Measurements from ENCODE around the gene PRKN. TPM values are rescaled to one million over a fixed set of nuclear protein-coding genes. Genes with fewer than 3 reads are reported as not detected.

The PRKN gene
- total RNA-seq, 4 donors from 2014 or later = 6.3 to 11.9 (median 9.5) TPM

GRCh38 chr6:161647234-161647633, 1080.3 kb downstream of the PRKN start:
- intact Hi-C loops (cut with DNase I; ENCODE audit: low total_unique reads) = no loop called here
- no peak overlapping the region for H3K4me3 ChIP-seq (ENCODE audit: low read depth, poor library complexity, severe bottlenecking)
- no peak for DNase-seq (ENCODE audit: low spot score in 2 of 2)
- TF ChIP-seq POLR2A (IDR thresholded peaks at IDR 0.05) (no peak), CTCF (IDR thresholded peaks at IDR 0.05) (no peak)
- WGBS, 2 donors = 67 to 72% methylated on average over 4 of the region's 4 CpGs

- H3K4me3 ChIP-seq (ENCODE audit: low read depth, poor library complexity, severe bottlenecking) = no peak overlapping the region
- WGBS, 2 donors = 62 to 77% methylated on average over 7 of the region's 7 CpGs
- TF ChIP-seq POLR2A (IDR thresholded peaks at IDR 0.05) (no peak), CTCF (IDR thresholded peaks at IDR 0.05) (no peak)
- no peak for DNase-seq (ENCODE audit: low spot score in 2 of 2)
- intact Hi-C loops (cut with DNase I; ENCODE audit: low total_unique reads) = no loop called here
Observed at GRCh38 chr6:161644521-161644920, 1083.0 kb downstream of the PRKN start.

- no peak overlapping the region for H3K4me3 ChIP-seq (ENCODE audit: low read depth, poor library complexity, severe bottlenecking)
- TF ChIP-seq POLR2A (IDR thresholded peaks at IDR 0.05) = no peak
- TF ChIP-seq CTCF (IDR thresholded peaks at IDR 0.05) = no peak
- 85 to 94% methylated on average over 1 of the region's 1 CpG for WGBS, 2 donors
- intact Hi-C loops (cut with DNase I; ENCODE audit: low total_unique reads) = no loop called here
- no peak for DNase-seq (ENCODE audit: low spot score in 2 of 2)
Observed at GRCh38 chr6:161641175-161641574, 1086.4 kb downstream of the PRKN start.

- H3K4me3 ChIP-seq (ENCODE audit: low read depth, poor library complexity, severe bottlenecking) = no peak overlapping the region
- no peak for TF ChIP-seq POLR2A (IDR thresholded peaks at IDR 0.05)
- TF ChIP-seq CTCF (IDR thresholded peaks at IDR 0.05) = no peak
- no peak for DNase-seq (ENCODE audit: low spot score in 2 of 2)
- intact Hi-C loops (cut with DNase I; ENCODE audit: low total_unique reads) = no loop called here
- 70 to 77% methylated on average over 2 of the region's 2 CpGs for WGBS, 2 donors
Observed at GRCh38 chr6:161639772-161640171, 1087.8 kb downstream of the PRKN start.

GRCh38 chr6:161637658-161638057, 1089.9 kb downstream of the PRKN start:
- WGBS, 2 donors = 70 to 72% methylated on average over 1 of the region's 1 CpG
- intact Hi-C loops (cut with DNase I; ENCODE audit: low total_unique reads) = no loop called here
- no peak for DNase-seq (ENCODE audit: low spot score in 2 of 2)
- TF ChIP-seq CTCF (IDR thresholded peaks at IDR 0.05) (no peak), POLR2A (IDR thresholded peaks at IDR 0.05) (no peak)
- no peak overlapping the region for H3K4me3 ChIP-seq (ENCODE audit: low read depth, poor library complexity, severe bottlenecking)

- 92 to 96% methylated on average over 6 of the region's 6 CpGs for WGBS, 2 donors
Observed at GRCh38 chr6:161636882-161637430, 1090.6 kb downstream of the PRKN start.

More at GRCh38 chr6:161636882-161637430, 1090.6 kb downstream of the PRKN start:
- intact Hi-C loops (cut with DNase I; ENCODE audit: low total_unique reads) = no loop called here
- DNase-seq (ENCODE audit: low spot score in 2 of 2) = no peak
- TF ChIP-seq POLR2A (IDR thresholded peaks at IDR 0.05) (no peak), CTCF (IDR thresholded peaks at IDR 0.05) (no peak)
- no peak overlapping the region for H3K4me3 ChIP-seq (ENCODE audit: low read depth, poor library complexity, severe bottlenecking)
